Panc1 (cell line): ENCODE data around the gene THADA. TPM values are rescaled to one million over a fixed set of nuclear protein-coding genes. Genes with fewer than 3 reads are reported as not detected.

Experiments
- ATAC-seq: fragments of 200-7000 bp; cut with Tn5 transposase; 2 replicates; pipeline ENCODE4 v1.9.1; 2020; ENCODE audit warnings: mild to moderate bottlenecking, moderate library complexity
- BruUV-seq: library from RNA; stranded (reverse); fragments of 400-500 nt; replicated peaks from 2 replicates; lab custom pipeline; 2021; lab: Mats Ljungman, UMichigan
- CTCF ChIA-PET: fragments of 300-600 bp; sonication (Branson Sonifier 250); formaldehyde crosslinking; loops from one replicate; lab custom pipeline; 2022; ENCODE audit warnings: antibody characterized with exemption; lab: Charles Lee
- POLR2A ChIA-PET: fragments of 300-600 bp; sonication (Branson Sonifier 250); formaldehyde crosslinking; loops from one replicate; lab custom pipeline; 2022; ENCODE audit warnings: antibody characterized with exemption; lab: Charles Lee
- DNase-seq: peaks from one replicate; pipeline ENCODE4 v3.0.0-alpha.2; 2010; ENCODE audit warnings: low read depth, low spot score
- H3K27ac ChIP-seq: 2 replicates; pipeline ENCODE4 v1.5.1; 2011; ENCODE audit warnings: mild to moderate bottlenecking, low read length, inconsistent platforms
- H3K27me3 ChIP-seq: fragments of 200-500 bp; sonication (Bioruptor generic); 2 replicates; pipeline ENCODE4 v1.6.0; 2014; ENCODE audit warnings: low read length, inconsistent platforms; ENCODE audit not compliant: control insufficient read depth, insufficient read depth
- H3K36me3 ChIP-seq: fragments of 200-500 bp; sonication (Bioruptor generic); 2 replicates; pipeline ENCODE4 v1.5.1; 2014; ENCODE audit warnings: inconsistent platforms, mild to moderate bottlenecking, low read length, moderate library complexity; ENCODE audit not compliant: control insufficient read depth, insufficient read depth
- H3K4me1 ChIP-seq: 2 replicates; pipeline ENCODE4 v1.5.1; 2011; ENCODE audit warnings: inconsistent platforms, mild to moderate bottlenecking, low read length, moderate library complexity; ENCODE audit not compliant: control insufficient read depth, insufficient read depth
- H3K4me3 ChIP-seq, 2 experiments: 2 replicates each; pipeline ENCODE4 v1.5.1; 2011 to 2012; ENCODE audit warnings: low read depth in 2 of 2, low read length in 2 of 2, mild to moderate bottlenecking in 2 of 2, inconsistent platforms in 1 of 2, moderate library complexity in 1 of 2
- H3K9me3 ChIP-seq: fragments of 200-500 bp; sonication (Bioruptor generic); 2 replicates; pipeline ENCODE4 v1.5.1; 2014; ENCODE audit warnings: low read depth, mild to moderate bottlenecking, inconsistent platforms, low read length, moderate library complexity; ENCODE audit not compliant: control insufficient read depth, insufficient read depth
- POLR2AphosphoS5 ChIP-seq: IDR thresholded peaks from 2 replicates; pipeline ENCODE4 v1.6.1; 2012; ENCODE audit warnings: mild to moderate bottlenecking, low read depth, low read length, moderate library complexity
- SIN3A ChIP-seq: IDR thresholded peaks from 2 replicates; pipeline ENCODE4 v1.6.1; 2012; ENCODE audit warnings: low read depth, mild to moderate bottlenecking, low read length, moderate library complexity, borderline replicate concordance; ENCODE audit not compliant: insufficient read depth
- TCF7L2 ChIP-seq: IDR thresholded peaks from 2 replicates; pipeline ENCODE4 v1.6.1; 2011; ENCODE audit warnings: mild to moderate bottlenecking, low read depth, low read length, inconsistent platforms
- in situ Hi-C: cut with HindIII; loops from 2 replicates; pipeline ENCODE4 v1.10.0; 2016; ENCODE audit warnings: low sequenced_read_pairs, low pct_unique_long_range_greater_than_20kb
- intact Hi-C: fragments of 100-400 bp; cut with micrococcal nuclease; formaldehyde crosslinking; loops from one replicate; pipeline ENCODE4 v1.10.0; 2022; ENCODE audit not compliant: unreplicated experiment
- total RNA-seq: library from RNA; stranded (reverse); gene quantifications from one replicate; pipeline ENCODE4 v1.2.1, GENCODE V29; 2021; ENCODE audit not compliant: unreplicated experiment
- TF ChIP-seq, protein P1 (sequence below): fragments of 450-650 bp; IDR thresholded peaks from 2 replicates; pipeline ENCODE4 v1.5.1; 2017; ENCODE audit warnings: mild to moderate bottlenecking
- TF ChIP-seq, protein P2 (sequence below), 2 experiments: IDR thresholded peaks; 2 replicates each; pipeline ENCODE4 v1.6.1; 2011 to 2012; ENCODE audit warnings: low read depth in 2 of 2, control low read depth in 1 of 2, low read length in 1 of 2, mild to moderate bottlenecking in 1 of 2, moderate library complexity in 1 of 2; ENCODE audit not compliant: insufficient read depth in 1 of 2

The THADA gene
- total RNA-seq, 1 experiment from 2014 or later = 37.2 TPM

- no peaks in the 10 kb centered on the region; the same call in 1 of the 2 replicates for H3K36me3 ChIP-seq
- DNase-seq (no peak), ATAC-seq (no peak)
- ChIA-PET CTCF (no interaction called here), POLR2A (no interaction called here)
- intact Hi-C loops = no loop called here
- no peak overlapping the region for H3K27ac ChIP-seq
- H3K9me3 ChIP-seq = no peaks in the 10 kb centered on the region
- H3K27me3 ChIP-seq = no peaks in the 10 kb centered on the region
- BruUV-seq = no TSS peak
- in situ Hi-C loops = no loop called here
- H3K4me1 ChIP-seq = no peaks in the 10 kb centered on the region
- TF ChIP-seq, protein P1, sequence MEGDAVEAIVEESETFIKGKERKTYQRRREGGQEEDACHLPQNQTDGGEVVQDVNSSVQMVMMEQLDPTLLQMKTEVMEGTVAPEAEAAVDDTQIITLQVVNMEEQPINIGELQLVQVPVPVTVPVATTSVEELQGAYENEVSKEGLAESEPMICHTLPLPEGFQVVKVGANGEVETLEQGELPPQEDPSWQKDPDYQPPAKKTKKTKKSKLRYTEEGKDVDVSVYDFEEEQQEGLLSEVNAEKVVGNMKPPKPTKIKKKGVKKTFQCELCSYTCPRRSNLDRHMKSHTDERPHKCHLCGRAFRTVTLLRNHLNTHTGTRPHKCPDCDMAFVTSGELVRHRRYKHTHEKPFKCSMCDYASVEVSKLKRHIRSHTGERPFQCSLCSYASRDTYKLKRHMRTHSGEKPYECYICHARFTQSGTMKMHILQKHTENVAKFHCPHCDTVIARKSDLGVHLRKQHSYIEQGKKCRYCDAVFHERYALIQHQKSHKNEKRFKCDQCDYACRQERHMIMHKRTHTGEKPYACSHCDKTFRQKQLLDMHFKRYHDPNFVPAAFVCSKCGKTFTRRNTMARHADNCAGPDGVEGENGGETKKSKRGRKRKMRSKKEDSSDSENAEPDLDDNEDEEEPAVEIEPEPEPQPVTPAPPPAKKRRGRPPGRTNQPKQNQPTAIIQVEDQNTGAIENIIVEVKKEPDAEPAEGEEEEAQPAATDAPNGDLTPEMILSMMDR = no peak
- TF ChIP-seq SIN3A (no peak), POLR2AphosphoS5 (no peak), TCF7L2 (no peak)
- TF ChIP-seq, protein P2, sequence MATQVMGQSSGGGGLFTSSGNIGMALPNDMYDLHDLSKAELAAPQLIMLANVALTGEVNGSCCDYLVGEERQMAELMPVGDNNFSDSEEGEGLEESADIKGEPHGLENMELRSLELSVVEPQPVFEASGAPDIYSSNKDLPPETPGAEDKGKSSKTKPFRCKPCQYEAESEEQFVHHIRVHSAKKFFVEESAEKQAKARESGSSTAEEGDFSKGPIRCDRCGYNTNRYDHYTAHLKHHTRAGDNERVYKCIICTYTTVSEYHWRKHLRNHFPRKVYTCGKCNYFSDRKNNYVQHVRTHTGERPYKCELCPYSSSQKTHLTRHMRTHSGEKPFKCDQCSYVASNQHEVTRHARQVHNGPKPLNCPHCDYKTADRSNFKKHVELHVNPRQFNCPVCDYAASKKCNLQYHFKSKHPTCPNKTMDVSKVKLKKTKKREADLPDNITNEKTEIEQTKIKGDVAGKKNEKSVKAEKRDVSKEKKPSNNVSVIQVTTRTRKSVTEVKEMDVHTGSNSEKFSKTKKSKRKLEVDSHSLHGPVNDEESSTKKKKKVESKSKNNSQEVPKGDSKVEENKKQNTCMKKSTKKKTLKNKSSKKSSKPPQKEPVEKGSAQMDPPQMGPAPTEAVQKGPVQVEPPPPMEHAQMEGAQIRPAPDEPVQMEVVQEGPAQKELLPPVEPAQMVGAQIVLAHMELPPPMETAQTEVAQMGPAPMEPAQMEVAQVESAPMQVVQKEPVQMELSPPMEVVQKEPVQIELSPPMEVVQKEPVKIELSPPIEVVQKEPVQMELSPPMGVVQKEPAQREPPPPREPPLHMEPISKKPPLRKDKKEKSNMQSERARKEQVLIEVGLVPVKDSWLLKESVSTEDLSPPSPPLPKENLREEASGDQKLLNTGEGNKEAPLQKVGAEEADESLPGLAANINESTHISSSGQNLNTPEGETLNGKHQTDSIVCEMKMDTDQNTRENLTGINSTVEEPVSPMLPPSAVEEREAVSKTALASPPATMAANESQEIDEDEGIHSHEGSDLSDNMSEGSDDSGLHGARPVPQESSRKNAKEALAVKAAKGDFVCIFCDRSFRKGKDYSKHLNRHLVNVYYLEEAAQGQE (IDR thresholded peaks at IDR 0.05; ENCODE audit: insufficient read depth in 1 of 2, low read depth in 2 of 2, low read length in 1 of 2) = no peak
- H3K4me3 ChIP-seq = no peak overlapping the region
Measured at GRCh38 chr2:43414033-43414432, 181.8 kb downstream of the THADA start.

GRCh38 chr2:43412114-43412753 lies 183.6 kb downstream of the THADA start:
- ATAC-seq (no peak), DNase-seq (no peak)
- Histone ChIP-seq H3K9me3 (no peaks in the 10 kb centered on the region), H3K4me3 (no peak overlapping the region), H3K36me3 (no peaks in the 10 kb centered on the region; the same call in 1 of the 2 replicates), H3K27me3 (no peaks in the 10 kb centered on the region), H3K27ac (no peak overlapping the region), H3K4me1 (no peaks in the 10 kb centered on the region)
- TF ChIP-seq, protein P2 (IDR thresholded peaks at IDR 0.05; ENCODE audit: insufficient read depth in 1 of 2, low read depth in 2 of 2, low read length in 1 of 2) = no peak
- no peak for TF ChIP-seq POLR2AphosphoS5
- TF ChIP-seq, protein P1 = no peak
- TF ChIP-seq SIN3A = no peak
- no peak for TF ChIP-seq TCF7L2
- in situ Hi-C loops = no loop called here
- POLR2A ChIA-PET = no interaction called here
- intact Hi-C loops = no loop called here
- CTCF ChIA-PET = no interaction called here
- no TSS peak for BruUV-seq
